Measurements from ENCODE around the gene KCND3.
"Not testable (repeated sequence)": the region's sequence is repeated elsewhere in the genome, so short reads cannot be mapped to it uniquely, and the experiment has no call there.

KCND3 gene

DNA sequence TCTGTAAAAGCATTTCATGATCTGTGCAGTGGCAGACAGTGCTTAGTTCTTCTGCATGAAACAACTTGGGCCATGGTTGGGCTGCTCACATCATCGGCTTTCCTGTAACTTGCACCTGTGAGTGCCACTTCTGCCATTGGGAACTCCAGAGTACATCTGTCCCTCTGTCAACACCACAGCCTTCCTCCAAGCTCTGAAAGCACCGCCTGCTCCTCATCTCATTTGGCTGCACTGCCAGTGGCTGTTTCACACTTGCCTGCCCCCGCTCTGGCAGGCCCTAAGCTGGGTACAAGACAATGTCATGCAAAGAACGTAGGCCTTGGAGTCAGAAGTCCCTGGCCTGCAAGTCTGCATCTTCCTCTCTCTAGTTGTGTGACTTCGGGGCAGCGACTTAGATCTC, 187.4 kb downstream of the KCND3 start:
- no peak for DNase-seq

DNA sequence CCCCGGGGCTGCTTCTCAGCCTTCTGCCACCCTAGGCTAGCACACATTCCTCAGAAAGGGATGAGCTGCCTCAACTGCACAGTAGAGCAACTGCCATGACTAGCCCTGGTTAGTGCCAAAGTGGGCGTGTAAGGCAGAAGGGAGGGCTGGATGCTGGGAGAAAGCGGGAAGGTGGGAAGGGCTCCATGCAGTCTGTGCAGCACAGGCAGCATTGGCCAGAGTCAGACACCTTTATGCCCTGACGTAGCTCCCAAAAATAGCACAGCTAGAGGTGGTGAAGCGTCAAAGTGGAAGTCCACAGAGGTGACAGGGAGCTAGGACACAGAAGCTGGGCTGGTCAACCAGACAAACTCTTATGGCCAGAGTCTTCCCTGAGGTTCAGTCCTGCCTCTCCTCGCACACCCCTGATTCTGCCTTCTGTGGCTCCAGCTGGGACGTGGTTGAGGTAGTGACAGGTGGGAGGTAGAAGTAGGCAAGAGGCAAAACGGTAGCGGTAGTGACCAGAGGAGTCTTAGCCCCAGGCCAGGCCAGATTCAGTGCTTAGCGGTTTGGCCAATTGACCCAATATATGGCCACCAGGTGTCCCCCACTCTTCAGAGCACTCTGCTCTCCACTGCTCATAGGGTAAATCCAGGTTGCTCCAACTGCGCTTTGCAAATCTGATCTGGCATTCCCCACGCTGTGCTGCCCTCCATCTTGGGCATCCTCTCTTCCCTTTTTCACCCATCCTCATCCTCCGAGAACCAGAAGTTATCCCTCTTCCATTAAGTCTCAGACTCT, 188.2 kb downstream of the KCND3 start:
- no peak for DNase-seq

DNA sequence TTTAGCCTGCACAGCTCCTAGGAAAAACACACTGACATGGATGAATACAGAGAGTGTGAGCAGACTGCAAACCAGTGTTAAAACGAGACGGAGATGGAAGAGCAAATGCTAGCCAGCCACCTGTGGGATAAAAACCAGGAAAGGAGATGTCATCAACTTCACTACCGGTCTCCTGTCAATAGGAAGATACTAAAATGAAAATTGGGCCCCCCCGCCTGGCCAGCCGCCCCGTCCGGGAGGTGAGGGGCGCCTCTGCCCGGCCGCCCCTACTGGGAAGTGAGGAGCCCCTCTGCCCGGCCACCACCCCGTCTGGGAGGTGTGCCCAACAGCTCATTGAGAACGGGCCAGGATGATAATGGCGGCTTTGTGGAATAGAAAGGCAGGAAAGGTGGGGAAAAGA, 189.7 kb downstream of the KCND3 start:
- not testable (repeated sequence) for DNase-seq

DNA sequence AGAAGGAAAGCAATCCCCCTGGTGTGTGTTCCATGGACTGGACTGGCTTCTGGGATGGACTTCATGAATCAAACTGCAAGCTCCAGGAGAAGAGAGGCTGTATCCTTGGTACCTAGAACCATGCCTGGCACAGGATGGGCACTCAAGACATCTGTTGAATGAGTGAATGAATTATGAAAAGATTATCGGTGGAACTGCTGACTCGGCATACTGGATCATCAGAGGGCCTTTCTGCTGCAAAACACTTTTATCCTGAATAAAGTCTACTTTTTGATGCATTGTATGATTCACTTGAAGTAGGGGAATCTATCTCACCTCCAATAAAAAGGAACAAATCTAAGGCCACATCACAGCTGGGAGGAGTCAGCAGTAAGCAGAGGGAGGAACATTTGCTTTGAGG, 190.9 kb downstream of the KCND3 start:
- DNase-seq = no peak

DNA sequence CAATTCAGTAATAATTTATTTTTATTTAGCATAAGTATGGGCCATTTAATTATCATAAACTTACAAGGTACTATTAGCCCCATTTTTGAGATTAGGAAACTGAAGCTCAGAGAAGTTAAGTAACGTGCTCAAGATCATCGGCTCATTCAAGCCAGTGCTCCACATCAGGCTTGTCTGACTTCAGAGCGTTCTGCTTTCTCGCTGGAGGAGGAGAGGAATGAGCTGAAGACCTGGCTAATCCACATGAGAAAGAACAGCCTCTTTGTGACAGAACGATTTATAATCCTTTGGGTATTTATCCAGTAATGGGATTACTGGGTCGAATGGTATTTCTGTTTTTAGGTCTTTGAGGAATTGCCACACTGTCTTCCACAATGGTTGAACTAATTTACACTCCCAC, 194.1 kb downstream of the KCND3 start:
- no peak for DNase-seq

DNA sequence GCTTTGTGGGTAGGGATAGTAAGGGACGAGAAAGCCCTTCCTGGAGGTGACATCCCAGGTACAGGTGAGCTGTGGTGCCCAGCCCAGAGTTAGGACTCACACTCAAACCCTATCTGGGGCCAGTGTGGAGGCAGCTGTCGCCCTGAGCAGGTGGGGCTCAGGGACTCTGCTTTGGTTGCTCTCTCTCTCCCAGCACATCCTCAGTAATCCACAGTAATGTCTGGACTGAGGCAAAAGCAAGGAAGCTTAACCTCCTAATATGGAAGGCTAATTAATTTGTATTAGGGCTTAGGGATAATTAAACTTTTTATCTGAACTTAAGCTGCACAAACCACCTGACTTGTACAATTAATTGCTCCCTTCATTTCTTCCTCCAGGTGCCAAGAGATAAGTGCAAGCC, 195.5 kb downstream of the KCND3 start:
- no peak for DNase-seq

DNA sequence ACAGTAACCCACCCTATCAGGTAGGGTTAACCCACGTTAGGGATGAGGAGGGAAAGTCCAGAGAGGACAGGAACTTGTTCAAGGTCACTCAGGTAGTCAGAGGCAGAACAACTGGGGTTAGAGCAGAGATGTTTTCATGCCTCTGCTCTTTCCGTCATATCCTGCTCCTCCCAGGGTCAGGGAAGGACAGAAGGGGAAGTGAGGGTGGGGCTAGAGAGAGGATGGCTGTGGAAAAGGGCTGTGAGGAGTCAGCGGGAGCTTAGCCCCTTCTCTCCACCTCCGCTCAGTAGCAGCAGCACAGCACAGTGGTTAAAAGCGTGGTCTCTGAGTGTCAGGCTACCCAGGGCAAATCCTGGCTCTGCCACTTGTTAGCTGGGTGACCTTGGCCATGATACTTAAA, 197.2 kb downstream of the KCND3 start:
- no peak for DNase-seq

DNA sequence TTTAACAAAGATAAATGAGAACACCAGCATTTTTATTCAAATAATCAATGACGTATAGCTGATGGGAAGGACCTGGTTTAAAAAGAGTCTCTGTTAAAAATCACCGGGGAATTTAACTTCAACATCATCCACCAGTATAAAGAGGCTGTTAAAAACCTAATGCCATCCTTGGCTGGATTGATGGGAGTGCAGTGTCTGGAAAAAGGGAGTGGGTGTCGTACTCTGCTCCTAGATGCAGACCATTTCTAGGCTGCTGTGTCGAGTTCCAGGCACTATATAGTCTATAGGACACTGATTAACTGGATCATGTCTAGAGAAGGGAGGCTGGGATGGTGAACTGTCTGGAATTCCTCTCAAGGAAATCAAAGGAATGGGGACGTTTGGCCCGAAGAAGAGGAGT, 197.7 kb downstream of the KCND3 start:
- DNase-seq = no peak

DNA sequence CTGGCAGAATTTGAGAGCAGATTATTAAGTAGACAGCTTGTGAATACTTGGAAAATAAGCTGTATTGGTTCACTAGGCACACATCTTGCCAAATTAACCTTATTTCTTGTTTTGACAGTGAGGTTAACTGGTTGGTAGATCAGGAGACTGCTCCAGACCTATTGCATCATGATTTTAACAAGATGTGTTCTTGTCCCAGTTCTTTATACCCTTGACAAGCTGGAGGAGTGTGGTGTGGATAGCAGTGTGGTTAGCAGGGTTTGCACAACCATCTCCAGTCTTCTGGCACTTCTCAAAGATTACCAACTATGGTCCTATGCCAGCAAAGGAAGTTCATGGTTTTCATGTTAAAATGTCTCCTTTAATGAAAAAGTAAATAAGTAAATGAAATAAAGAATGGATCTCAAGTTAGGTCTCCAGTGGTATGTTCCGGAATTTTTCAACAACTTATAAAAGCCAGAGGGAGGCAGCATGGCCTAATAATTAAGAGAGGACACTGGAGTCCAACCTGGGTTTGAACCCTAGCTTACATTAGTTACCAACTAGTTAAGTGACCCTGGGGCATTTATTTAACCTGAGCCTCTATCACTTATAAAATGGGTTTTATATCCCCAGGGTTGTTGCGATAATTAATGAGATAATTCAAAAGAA, 199.7 kb downstream of the KCND3 start:
- DNase-seq = no peak

DNA sequence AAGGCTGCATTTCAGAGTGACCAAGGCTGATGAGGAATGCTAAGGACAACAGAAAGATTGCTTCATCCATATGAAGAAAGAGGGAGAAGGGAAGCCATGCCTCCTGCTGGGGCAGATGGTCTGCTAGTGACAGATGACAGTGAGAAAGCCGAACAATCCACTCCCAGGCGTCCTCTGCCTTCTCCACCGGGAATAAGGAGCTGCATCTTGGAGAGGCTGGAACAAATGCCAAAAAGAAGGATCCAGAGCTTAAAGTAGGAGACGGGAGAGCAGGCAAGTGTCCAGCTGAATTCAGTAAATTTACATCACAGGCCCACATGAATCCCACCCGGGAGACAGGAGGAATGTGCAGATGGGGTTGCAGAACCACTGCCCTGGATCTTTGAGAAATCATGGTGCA, 200.3 kb downstream of the KCND3 start:
- DNase-seq = no peak

DNA sequence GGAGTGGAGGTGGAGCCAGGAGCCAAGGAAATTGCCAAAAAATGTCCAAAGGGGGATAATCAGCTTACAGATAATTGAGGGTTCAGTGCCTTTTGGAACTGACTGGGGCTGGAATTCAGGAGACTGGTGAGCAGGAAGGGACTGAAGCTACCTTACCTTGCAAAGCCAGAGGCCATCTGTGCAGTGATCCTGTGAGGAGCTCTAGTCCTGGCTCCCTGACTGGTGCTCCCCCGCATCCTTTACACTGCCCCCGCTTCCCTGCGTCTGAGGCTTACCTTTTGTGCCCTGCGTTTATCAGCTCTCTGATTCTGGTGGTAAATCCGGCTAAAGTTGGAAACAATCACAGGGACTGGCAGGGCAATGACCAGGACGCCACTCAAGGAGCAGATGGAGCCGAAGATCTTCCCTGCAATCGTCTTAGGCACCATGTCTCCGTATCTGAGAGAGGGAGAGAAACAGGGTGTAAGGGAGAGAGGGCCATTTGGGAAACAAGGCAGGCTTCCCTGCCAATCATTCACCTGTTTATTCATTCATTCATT, 202.7 kb downstream of the KCND3 start:
- no peak for DNase-seq

DNA sequence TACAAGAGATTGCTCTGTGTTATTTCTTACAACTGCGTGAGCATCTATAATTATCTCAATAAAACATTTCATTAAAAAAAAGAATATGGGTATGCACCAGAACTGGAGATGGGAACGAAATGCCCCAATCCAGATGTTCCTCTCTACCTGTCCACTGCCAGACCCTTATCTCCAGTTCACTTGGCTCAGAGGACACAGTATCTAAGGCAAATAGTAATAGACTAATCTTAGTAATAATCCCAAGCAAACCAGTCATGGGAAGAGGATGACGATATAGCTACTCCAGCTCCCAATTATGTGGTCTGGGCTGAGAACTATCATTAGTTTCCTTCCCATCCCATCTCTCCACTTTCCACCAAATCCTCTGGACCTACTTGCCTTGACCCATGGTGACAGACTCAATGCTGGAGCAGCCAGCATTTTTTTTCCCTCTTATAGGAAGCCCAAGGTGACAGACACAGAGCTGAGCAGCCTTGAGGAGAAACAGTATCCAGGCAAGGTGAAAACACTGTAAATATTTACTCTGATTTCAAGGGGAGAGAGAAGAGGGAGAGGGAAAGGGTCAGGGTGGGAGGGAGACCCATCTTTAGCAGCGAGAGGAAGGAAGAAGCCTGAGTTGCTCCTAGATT, 205.1 kb downstream of the KCND3 start:
- no peak for DNase-seq

DNA sequence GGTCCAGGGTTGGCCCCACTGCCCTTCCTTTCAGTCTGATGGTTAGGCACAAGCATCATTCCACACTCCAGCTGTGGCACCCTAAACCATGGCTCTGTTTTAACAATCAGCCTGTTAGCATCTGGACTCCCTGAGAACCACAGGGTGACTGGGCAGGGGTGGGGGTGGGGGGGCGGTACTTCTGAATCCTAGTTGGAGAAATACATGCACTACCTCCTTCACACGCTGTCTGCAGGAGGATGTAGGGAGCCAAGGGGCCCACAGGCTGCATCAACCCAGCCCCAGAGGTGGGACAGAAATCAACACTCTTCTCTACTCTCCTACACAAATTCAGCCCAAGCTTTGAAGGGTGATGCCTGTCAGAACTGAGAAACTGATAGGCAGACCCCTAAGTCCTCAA, 209.9 kb downstream of the KCND3 start:
- DNase-seq = no peak

DNA sequence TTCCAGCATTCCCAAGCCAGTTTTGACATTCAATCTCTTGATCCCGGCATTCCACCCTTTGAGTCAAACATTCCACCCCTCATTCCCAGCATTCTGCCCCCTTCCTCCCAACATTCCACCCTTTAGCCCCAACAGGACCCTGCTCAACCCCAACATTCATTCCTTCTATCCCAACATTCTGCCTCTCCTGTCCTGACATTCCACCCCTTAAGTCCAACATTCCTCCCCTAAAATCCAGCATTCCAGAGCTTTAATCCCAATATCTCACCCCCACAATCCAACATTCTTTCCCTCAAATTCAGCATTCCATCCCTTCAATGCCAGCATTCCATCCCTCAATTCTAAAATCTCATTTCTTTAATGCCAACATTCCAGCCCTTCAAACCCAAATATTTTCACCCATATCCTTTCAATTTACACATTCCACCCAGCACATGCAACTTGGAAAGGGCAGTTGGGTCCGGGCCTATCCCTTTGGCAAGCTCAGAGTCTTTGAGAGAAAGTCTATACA, 210.9 kb downstream of the KCND3 start:
- DNase-seq = no peak

DNA sequence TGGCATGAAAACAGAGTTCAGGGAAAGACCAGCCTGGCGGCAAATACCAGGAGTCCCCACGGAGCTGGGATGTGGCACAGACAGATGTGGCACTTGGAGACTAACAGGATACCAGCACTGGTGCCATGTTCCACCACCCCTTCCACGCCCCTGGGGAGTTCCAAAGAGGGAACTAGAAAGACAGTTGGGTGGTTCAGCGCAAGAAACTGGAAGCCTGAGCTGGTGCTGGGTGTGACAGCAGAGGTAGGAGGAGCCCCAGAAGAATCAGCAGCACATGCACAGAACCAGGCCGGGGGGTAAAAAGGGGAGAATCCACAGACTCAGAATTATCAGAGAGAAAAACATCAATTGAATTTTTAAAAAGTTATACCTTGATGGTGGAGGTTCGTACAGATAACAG, 211.4 kb downstream of the KCND3 start:
- no peak for DNase-seq

DNA sequence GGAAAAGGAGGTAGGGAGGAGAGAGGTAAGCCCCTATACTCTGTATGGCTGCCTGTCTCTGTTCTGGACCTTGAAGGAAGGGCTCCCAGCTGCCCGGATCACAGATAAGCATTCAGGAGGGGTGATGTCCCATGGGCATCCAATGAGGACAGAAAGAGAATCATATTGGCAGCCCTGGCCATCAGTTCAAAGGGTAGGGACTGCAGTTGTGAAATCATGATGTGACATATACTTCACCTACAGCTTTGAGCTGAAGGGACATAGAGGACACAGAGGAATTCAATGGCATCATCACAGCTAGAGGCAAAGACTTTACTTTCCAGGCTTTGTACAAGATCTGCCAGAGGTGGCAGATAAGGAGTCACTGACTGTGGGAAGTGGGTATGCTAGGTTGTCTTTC, 212.2 kb downstream of the KCND3 start:
- DNase-seq = no peak

DNA sequence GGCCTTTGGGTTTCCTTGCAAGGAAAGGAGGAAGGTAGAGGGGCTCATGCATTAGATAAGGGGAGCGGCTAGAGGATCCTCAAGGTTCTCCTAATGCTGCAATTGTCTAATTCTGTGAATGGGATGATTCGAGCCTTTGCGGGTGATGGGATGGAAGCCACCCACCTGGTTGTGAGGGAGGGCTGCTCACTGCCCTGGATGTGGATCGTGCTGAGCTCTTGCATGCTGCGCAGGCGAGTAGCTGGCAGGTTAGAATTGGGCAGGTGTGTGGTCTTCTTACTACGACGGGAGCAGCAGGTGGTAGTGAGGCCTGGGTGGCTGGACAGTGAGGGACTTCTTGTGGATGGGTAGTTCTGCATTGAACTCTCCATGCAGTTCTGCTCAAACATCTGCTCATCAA, 212.6 kb downstream of the KCND3 start:
- no peak for DNase-seq

DNA sequence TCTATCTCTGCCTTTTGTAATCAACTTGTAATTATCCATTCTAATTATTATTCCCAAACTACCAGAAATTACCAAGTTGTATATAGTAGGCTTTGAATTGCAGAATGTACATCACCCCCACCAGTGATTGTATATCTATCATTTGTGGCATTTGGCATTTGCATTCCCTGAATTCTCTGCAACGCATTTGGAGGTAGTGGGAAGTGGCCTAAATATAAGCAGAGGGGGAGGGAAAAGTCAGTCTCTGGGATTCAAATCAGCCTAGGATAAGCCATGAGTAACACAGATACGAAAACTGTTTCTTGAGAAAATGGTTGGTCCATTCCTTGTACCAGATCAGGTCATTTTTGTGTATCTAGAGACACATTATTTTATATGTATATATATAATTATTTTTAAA, 213.1 kb downstream of the KCND3 start:
- DNase-seq = no peak

DNA sequence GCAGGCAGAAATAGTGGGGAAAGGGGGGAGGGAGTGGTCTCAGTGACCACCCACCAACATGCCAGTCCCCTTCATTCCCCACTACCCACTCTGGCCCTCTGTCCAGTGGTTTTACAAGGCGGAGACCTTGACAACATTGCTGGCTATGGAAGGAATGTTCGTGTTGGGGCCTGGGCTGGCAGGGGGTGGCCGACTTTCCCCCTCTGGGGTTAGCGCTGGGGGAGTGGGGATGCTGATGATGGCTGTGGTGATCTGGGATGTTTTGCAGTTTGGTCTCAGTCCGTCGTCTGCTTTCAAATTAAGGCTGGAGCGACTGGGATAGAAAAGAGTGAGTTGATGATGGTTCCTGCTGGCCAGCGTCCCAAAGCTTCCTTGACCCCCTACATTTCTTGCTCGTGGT, 213.5 kb downstream of the KCND3 start:
- DNase-seq = no peak

DNA sequence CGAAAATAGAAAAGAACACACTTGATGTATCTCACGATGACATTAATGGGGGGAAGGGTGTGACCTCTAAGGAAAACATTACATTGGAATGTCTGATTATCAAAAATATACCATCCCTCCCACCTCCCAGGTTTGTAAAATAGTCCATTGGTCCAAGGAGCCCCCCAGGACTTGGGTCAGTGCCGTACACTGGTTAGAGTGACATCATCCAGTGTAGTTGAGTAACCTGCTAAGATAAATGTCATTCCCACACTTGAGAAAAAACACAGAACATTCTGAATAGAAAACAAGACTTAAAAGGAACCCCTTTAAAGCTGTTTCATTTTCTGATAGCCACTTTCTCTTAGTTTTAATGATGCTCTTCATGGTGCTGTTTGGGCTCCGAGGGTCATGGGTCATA, 218.6 kb downstream of the KCND3 start:
- no peak for DNase-seq

DNA sequence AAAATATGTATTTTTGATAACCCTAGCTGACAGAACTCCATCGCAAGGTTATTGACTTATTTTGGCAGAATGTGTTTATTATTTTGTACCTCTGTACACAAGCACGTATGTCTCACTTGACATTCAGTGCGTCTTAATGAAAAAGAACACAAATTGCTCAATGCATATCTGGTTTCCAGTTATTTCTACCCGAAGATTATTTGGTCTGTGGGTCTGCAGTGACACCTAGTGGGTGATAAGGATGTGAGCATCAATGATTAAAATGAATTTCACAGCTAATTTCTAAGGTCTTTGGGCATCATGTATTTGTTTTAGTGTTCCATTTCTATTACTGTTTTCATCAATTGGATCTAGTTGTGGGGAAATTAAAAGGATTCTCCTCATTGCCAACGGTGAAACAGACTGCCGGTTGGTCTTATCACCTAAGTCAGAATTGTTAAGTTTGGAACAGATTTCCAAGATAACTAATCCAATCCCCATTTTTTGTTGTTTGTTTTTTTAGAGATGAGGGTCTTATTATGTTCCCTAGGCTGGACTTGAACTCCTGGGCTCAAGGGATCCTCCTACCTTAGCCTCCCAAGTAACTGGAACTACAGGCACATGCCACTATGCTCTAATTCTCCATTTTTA, 219.8 kb downstream of the KCND3 start:
- DNase-seq = peak in 1 of 2 experiments; percentile 42

DNA sequence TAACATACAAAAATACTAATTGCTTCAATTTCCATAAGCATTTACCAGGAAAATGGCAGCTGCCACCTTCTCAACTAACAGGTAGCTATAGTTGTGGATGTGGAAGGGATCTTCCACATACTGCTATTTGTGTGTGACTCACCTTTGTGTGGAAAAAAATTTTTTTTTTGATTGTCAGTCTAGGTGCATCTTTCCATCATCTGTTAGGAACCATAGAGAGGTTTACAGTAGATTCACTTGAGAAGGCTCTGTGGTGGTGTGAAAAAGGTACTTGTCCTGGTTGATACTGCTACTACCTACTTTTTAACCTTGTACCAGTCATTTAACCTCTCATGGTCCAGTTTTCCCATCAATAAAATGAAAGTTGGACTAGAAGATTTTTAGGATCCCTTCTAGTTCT, 220.8 kb downstream of the KCND3 start:
- no peak for DNase-seq

DNA sequence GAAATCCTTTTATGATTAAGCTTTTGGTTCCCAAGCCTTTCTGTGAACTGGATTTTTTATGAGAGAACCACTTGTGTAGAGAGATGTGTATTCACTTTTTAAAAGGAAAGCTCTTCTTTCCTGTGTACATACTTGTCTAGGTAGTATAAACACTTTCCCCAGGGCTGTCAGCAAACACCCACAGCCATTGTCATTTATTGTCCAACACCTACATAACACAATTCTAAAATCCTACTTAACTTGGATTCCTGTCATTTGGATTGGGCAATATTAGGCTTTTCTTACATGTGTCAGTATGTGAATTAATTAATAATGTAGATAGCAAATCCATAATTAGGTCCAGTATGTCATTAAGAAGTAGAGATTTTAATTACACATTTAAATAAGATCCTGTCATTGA, 221.4 kb downstream of the KCND3 start:
- DNase-seq = no peak
